WTC11 (cell line): ENCODE measurements around the gene REPIN1.

Source experiments
- AFF4 ChIP-seq: sonication (generic); formaldehyde crosslinking; IDR thresholded peaks from 2 replicates; pipeline ENCODE4 v1.8.1; 2023; ENCODE audit warnings: mild to moderate bottlenecking, missing genetic modification reagents, borderline replicate concordance
- CTCF ChIP-seq: fragments of 200-600 bp; IDR thresholded peaks from 2 replicates; pipeline ENCODE4 v1.8.0; 2022; ENCODE audit warnings: antibody characterized with exemption
- EMX1 ChIP-seq: fragments of 250-450 bp; sonication (Bioruptor Pico); IDR thresholded peaks from 2 replicates; pipeline ENCODE4 v1.8.0; 2021; ENCODE audit warnings: mild to moderate bottlenecking
- FOXK1 ChIP-seq: sonication (generic); formaldehyde crosslinking; IDR thresholded peaks from 2 replicates; pipeline ENCODE4 v1.8.0; 2022; ENCODE audit warnings: mild to moderate bottlenecking, moderate library complexity, missing genetic modification reagents
- MAX ChIP-seq: sonication (generic); formaldehyde crosslinking; IDR thresholded peaks from 2 replicates; pipeline ENCODE4 v1.8.0; 2022; ENCODE audit warnings: mild to moderate bottlenecking, missing genetic modification reagents
- NFYB ChIP-seq: sonication (generic); formaldehyde crosslinking; conservative IDR thresholded peaks from 2 replicates; pipeline ENCODE4 v1.8.0; 2022; ENCODE audit warnings: low read depth, missing genetic modification reagents
- NR1H2 ChIP-seq: sonication (generic); formaldehyde crosslinking; IDR thresholded peaks from 2 replicates; pipeline ENCODE4 v1.9.0; 2021; ENCODE audit warnings: mild to moderate bottlenecking, moderate library complexity, missing genetic modification reagents
- PREB ChIP-seq: sonication (generic); formaldehyde crosslinking; IDR thresholded peaks from 2 replicates; pipeline ENCODE4 v1.8.1; 2022; ENCODE audit warnings: mild to moderate bottlenecking, missing genetic modification reagents, moderate library complexity, borderline replicate concordance
- SP1 ChIP-seq: sonication (generic); formaldehyde crosslinking; conservative IDR thresholded peaks from 2 replicates; pipeline ENCODE4 v1.8.1; 2022; ENCODE audit warnings: missing genetic modification reagents
- ZNF512 ChIP-seq: sonication (generic); formaldehyde crosslinking; IDR thresholded peaks from 2 replicates; pipeline ENCODE4 v1.8.1; 2022; ENCODE audit warnings: missing genetic modification reagents, borderline replicate concordance

- TF ChIP-seq CTCF (no peak), MAX (no peak), EMX1 (CRISPR knock-in tag) (no peak), NR1H2 (CRISPR knock-in tag) (no peak), PREB (no peak), ZNF512 (CRISPR knock-in tag) (no peak), FOXK1 (no peak), SP1 (CRISPR knock-in tag) (no peak), AFF4 (CRISPR knock-in tag) (no peak), NFYB (CRISPR knock-in tag) (no peak)
These were observed 30.9 kb downstream of the REPIN1 start for GRCh38 chr7:150399421-150400007.
